ENCODE results near the gene SLC6A3.

- TF ChIP-seq TAF1 (IDR thresholded peaks at IDR 0.05; ENCODE audit: borderline replicate concordance, insufficient read depth, low read length) (no peak), POLR2AphosphoS5 (IDR thresholded peaks at IDR 0.05; ENCODE audit: low read depth, low read length) (no peak)
Measured at GRCh38 chr5:1368236-1368635, 77.0 kb downstream of the SLC6A3 start.
